Mammary epithelial cell (primary cell): ENCODE data around the gene RNF4.

Source experiments
- CTCF ChIP-seq, 2 donors: IDR thresholded peaks in 1 of 2; conservative IDR thresholded peaks in 1 of 2; 2 replicates each; pipeline ENCODE4 v1.5.1; 2011 to 2012; ENCODE audit warnings: inconsistent platforms in 2 of 2, low read length in 2 of 2, mild to moderate bottlenecking in 2 of 2, control low read depth in 1 of 2, low read depth in 1 of 2; ENCODE audit not compliant: insufficient read depth in 1 of 2; ENCODE audit errors: extremely low read depth in 1 of 2
- EZH2 ChIP-seq: IDR thresholded peaks from 2 replicates; pipeline ENCODE4 v1.6.1; 2012; ENCODE audit warnings: low read length, inconsistent platforms, borderline replicate concordance

- TF ChIP-seq CTCF (conservative IDR thresholded peaks at IDR 0.05 in 1 of 2, IDR thresholded peaks at IDR 0.05 in 1 of 2; ENCODE audit: extremely low read depth in 1 of 2, insufficient read depth in 1 of 2, low read depth in 1 of 2, low read length in 2 of 2) (no peak), EZH2 (no peak)
Observed at GRCh38 chr4:2494992-2495391, 26.1 kb downstream of the RNF4 start.
